ENCODE results near the gene CETN2. TPM values are rescaled to one million over a fixed set of nuclear protein-coding genes. Genes with fewer than 3 reads are reported as not detected.

Gene CETN2
- total and polyA plus RNA-seq, 3 donors from 2014 or later = 27.0 to 43.8 (median 32.4) TPM

DNA sequence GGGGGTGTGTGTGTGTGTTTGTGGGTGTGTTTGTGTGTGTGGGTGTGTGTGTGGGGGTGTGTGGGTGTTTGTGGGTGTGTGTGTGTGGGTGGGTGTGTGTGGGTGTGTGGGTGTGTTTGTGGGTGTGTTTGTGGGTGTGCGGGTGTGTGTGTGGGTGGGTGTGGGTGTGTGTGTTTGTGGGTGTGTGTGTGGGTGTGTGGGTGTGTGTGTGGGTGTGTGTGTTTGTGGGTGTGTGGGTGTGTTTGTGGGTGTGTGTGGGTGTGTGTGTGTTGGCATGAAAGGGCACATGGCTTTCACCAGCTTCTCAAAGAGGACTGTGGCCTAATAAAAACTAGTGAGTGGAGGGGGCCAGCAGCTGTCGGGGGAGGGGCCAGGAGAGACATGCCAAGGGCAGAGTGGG is 42.0 kb upstream of the CETN2 start:
- intact Hi-C loops (cut with DNase I; ENCODE audit: low total_unique reads) = no loop called here
- Histone ChIP-seq H3K4me3 (no peak overlapping the region), H3K27me3 (no peaks in the 10 kb centered on the region), H3K27ac (no peak overlapping the region), H3K9me3 (no peaks in the 10 kb centered on the region), H3K36me3 (ENCODE audit: low read depth, missing control alignments) (no peaks in the 10 kb centered on the region), H3K4me1 (no peaks in the 10 kb centered on the region)
- no peak for DNase-seq
- WGBS, 2 donors = 71 to 89% methylated on average over 1 to 2 of the region's 2 CpGs
- TF ChIP-seq, protein P1, sequence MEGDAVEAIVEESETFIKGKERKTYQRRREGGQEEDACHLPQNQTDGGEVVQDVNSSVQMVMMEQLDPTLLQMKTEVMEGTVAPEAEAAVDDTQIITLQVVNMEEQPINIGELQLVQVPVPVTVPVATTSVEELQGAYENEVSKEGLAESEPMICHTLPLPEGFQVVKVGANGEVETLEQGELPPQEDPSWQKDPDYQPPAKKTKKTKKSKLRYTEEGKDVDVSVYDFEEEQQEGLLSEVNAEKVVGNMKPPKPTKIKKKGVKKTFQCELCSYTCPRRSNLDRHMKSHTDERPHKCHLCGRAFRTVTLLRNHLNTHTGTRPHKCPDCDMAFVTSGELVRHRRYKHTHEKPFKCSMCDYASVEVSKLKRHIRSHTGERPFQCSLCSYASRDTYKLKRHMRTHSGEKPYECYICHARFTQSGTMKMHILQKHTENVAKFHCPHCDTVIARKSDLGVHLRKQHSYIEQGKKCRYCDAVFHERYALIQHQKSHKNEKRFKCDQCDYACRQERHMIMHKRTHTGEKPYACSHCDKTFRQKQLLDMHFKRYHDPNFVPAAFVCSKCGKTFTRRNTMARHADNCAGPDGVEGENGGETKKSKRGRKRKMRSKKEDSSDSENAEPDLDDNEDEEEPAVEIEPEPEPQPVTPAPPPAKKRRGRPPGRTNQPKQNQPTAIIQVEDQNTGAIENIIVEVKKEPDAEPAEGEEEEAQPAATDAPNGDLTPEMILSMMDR (IDR thresholded peaks at IDR 0.05) = no peak
- no peak for TF ChIP-seq POLR2A (IDR thresholded peaks at IDR 0.05)

DNA sequence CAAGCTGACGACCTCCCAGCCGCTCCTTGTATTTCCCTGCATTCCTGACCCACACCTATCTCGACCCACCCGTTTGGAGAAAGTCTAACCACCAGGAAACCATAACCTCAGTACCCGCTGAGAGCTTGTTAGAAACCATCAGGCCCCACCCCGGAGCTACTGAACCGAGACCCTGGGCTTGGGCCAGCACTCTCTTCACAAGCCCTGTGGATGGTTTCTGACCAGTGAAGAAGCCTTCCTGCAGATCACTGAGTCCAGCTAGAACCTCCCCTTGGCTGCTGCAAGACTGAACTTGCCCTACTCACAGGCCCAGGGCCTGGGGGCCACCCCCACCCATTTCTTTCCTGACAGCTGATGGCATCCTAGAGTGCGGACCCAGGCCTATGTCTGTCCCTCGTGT is 40.7 kb upstream of the CETN2 start:
- intact Hi-C loops (cut with DNase I; ENCODE audit: low total_unique reads) = no loop called here
- TF ChIP-seq POLR2A (IDR thresholded peaks at IDR 0.05) = no peak
- no peaks in the 10 kb centered on the region for H3K9me3 ChIP-seq
- no peaks in the 10 kb centered on the region for H3K36me3 ChIP-seq (ENCODE audit: low read depth, missing control alignments)
- no peak overlapping the region for H3K27ac ChIP-seq
- 87% methylated on average over 4 to 8 of the region's 9 CpGs for WGBS, 2 donors
- H3K27me3 ChIP-seq = no peaks in the 10 kb centered on the region
- H3K4me3 ChIP-seq = no peak overlapping the region
- no peak for DNase-seq
- H3K4me1 ChIP-seq = no peaks in the 10 kb centered on the region

DNA sequence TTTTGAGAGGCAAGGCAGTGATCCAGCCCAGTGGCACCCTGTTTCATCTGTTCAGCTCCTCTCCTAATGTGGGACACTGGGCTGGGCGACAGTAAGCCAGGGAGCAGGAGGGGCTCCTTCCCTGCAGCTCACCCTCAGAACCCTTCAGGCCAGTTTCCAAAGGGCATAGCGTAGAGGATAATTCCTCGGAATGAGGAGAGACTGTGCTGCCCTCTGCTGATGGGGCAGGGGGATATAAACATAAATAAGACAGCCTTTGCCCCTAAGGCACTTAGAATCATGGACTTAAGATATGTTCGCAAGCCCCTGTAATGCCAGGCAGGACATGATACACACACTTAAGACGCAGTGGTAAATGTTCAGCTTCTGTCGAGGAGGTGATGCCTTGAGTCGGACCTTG is 39.4 kb upstream of the CETN2 start:
- no peak for DNase-seq
- no peak for TF ChIP-seq POLR2A (IDR thresholded peaks at IDR 0.05)
- TF ChIP-seq, protein P1 (IDR thresholded peaks at IDR 0.05) = no peak
- Histone ChIP-seq H3K4me1 (no peaks in the 10 kb centered on the region), H3K27me3 (no peaks in the 10 kb centered on the region), H3K4me3 (no peak overlapping the region), H3K9me3 (no peaks in the 10 kb centered on the region), H3K27ac (no peak overlapping the region), H3K36me3 (ENCODE audit: low read depth, missing control alignments) (no peaks in the 10 kb centered on the region)
- intact Hi-C loops (cut with DNase I; ENCODE audit: low total_unique reads) = no loop called here
- 91 to 92% methylated on average over 7 of the region's 7 CpGs for WGBS, 2 donors

DNA sequence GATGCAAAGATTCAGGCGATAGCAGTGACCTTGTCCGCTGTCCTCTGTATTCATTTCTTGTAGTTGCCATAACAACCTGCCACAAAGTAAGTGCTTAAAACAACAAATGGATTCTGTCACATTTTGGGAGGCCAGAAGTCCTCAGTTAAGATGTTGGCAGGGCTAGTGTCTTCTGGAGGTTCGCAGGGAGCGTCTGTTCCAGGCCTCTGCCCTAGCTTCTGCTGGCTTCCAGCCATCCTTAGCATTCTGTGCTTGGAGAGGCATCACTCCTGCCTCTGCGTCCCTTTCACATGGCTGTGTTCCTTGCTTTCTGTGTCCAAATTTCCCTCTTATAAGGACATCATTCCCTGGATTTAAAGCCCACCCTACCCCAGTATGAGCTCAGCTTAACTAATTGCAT is 35.8 kb upstream of the CETN2 start:
- DNase-seq = peak; percentile 15
- Histone ChIP-seq H3K4me1 (no peaks in the 10 kb centered on the region), H3K27ac (no peak overlapping the region), H3K27me3 (no peaks in the 10 kb centered on the region), H3K4me3 (no peak overlapping the region), H3K36me3 (ENCODE audit: low read depth, missing control alignments) (no peaks in the 10 kb centered on the region), H3K9me3 (no peaks in the 10 kb centered on the region)
- TF ChIP-seq, protein P1 (IDR thresholded peaks at IDR 0.05) = no peak
- TF ChIP-seq POLR2A (IDR thresholded peaks at IDR 0.05) = no peak
- 46 to 73% methylated on average over 5 of the region's 5 CpGs for WGBS, 2 donors
- intact Hi-C loops (cut with DNase I; ENCODE audit: low total_unique reads) = no loop called here

DNA sequence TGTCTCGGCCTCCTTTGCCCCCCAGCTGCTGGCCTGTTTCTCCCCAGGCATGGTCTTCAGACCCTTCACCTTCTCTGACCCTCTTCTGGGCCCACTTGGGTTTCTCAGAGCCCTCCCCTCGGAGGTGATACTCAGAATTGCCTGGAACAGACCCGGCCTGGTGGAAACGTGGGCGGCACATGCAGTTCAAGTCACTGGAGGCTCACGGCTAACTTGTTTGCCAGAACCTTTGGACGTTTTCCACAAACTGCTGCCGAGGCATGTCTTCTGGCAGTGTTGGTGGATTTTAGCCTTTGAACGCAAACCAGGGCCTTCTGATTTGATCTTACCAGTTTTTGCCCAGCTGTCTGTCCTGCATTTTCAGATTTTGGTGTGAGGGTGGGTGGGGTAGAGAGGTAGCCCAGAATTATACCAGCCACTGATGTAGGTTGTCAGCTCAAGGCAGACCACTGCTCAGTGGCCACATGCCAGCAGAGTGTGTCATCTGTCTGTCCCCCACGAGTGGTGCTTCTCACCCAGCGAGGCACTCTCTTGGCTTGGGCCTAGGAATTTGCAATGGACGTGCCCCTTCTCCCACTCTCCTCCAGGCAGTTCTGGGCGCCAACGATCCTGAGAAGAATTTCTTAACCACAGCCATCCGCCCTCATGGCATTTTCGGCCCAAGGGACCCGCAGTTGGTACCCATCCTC is 34.8 kb upstream of the CETN2 start:
- no peaks in the 10 kb centered on the region for H3K4me1 ChIP-seq
- H3K9me3 ChIP-seq = no peaks in the 10 kb centered on the region
- H3K36me3 ChIP-seq (ENCODE audit: low read depth, missing control alignments) = no peaks in the 10 kb centered on the region
- no peak overlapping the region for H3K27ac ChIP-seq
- no peak for TF ChIP-seq POLR2A (IDR thresholded peaks at IDR 0.05)
- TF ChIP-seq, protein P1 (IDR thresholded peaks at IDR 0.05) = no peak
- intact Hi-C loops (cut with DNase I; ENCODE audit: low total_unique reads) = no loop called here
- H3K27me3 ChIP-seq = no peaks in the 10 kb centered on the region
- WGBS, 2 donors = 70 to 84% methylated on average over 13 to 15 of the region's 17 CpGs
- no peak overlapping the region for H3K4me3 ChIP-seq
- peak; percentile 16 for DNase-seq

Measured in testis (tissue), 3 donors.